Measurements from ENCODE around the gene TMEM176B. TPM values are rescaled to one million over a fixed set of nuclear protein-coding genes. Genes with fewer than 3 reads are reported as not detected.

Gene TMEM176B
- total and polyA plus RNA-seq, 12 donors: 1.8 to 99.1 (median 37.6) TPM

GRCh38 chr7:150745086-150745485 lies 55.1 kb downstream of the TMEM176B start:
- Histone ChIP-seq H3K4me3 (no peak overlapping the region), H3K27ac (no peak overlapping the region), H3K27me3 (no peaks in the 10 kb centered on the region), H3K9me3 (replicated peaks in 1 of 3) (no peaks in the 10 kb centered on the region), H3K4me1 (replicated peaks in 1 of 2) (no peaks in the 10 kb centered on the region), H3K36me3 (replicated peaks in 1 of 2) (no peaks in the 10 kb centered on the region)
- WGBS, 4 donors: 72 to 85% (median 84%) methylated on average over 3 to 5 of the region's 5 CpGs
- intact Hi-C loops (cut with DNase I): loop anchor here in 1 of 2 donors (10.0 kb wide), 1 partner anchor 290 kb away; the partner anchor contains the start of gene GIMAP8
- no peak for TF ChIP-seq CTCF (IDR thresholded peaks at IDR 0.05)
- no peak for TF ChIP-seq POLR2A (IDR thresholded peaks at IDR 0.05)
- DNase-seq: no peak

GRCh38 chr7:150744041-150744656 lies 56.0 kb downstream of the TMEM176B start:
- 59 to 68% (median 64%) methylated on average over 8 of the region's 8 CpGs for WGBS, 4 donors
- Histone ChIP-seq H3K9me3 (replicated peaks in 1 of 3) (no peaks in the 10 kb centered on the region), H3K4me3 (no peak overlapping the region), H3K4me1 (replicated peaks in 1 of 2) (no peaks in the 10 kb centered on the region), H3K27ac (no peak overlapping the region), H3K27me3 (no peaks in the 10 kb centered on the region), H3K36me3 (replicated peaks in 1 of 2) (no peaks in the 10 kb centered on the region)
- DNase-seq: no peak
- no peak for TF ChIP-seq POLR2A (IDR thresholded peaks at IDR 0.05)
- no peak for TF ChIP-seq CTCF (IDR thresholded peaks at IDR 0.05)
- intact Hi-C loops (cut with DNase I): loop anchor here in 1 of 2 donors (10.0 kb wide), 1 partner anchor 289 kb away; the partner anchor contains the start of gene GIMAP8

- Histone ChIP-seq H3K36me3 (replicated peaks in 1 of 2) (no peaks in the 10 kb centered on the region), H3K27ac (no peak overlapping the region), H3K4me1 (replicated peaks in 1 of 2) (no peaks in the 10 kb centered on the region), H3K9me3 (replicated peaks in 1 of 3) (no peaks in the 10 kb centered on the region), H3K27me3 (no peaks in the 10 kb centered on the region), H3K4me3 (no peak overlapping the region)
- no peak for DNase-seq
- 76 to 88% (median 81%) methylated on average over 14 of the region's 14 CpGs for WGBS, 4 donors
- intact Hi-C loops (cut with DNase I): loop anchor here in 1 of 2 donors (10.0 kb wide), 1 partner anchor 288 kb away; the partner anchor contains the start of gene GIMAP8
- TF ChIP-seq POLR2A (IDR thresholded peaks at IDR 0.05) (no peak), CTCF (IDR thresholded peaks at IDR 0.05) (no peak)
Measured at GRCh38 chr7:150742286-150742968, 57.7 kb downstream of the TMEM176B start.

Other genes with a start within 250 kb of the TMEM176B start
- gene GIMAP4, start 233.0 kb downstream of the TMEM176B start, total RNA-seq: 10 to 100 TPM; 24.6 to 52.7 (median 37.8) TPM
- gene GIMAP4, start 233.0 kb downstream of the TMEM176B start, polyA plus RNA-seq: 10 to 100 TPM; 19.6 to 35.6 (median 27.9) TPM
- 10 to 100 TPM; 12.6 to 50.6 (median 27.6) TPM for gene GIMAP6, start 168.0 kb downstream of the TMEM176B start, total RNA-seq
- gene GIMAP6, start 168.0 kb downstream of the TMEM176B start, polyA plus RNA-seq: 10 to 100 TPM in 2 of 3 donors, 1 to 10 TPM in 1; 9.9 to 12.9 (median 11.0) TPM
- gene GIMAP2, start 114.7 kb downstream of the TMEM176B start, total RNA-seq: 10 to 100 TPM in 7 of 9 donors, 1 to 10 TPM in 2; 6.6 to 23.6 (median 15.4) TPM
- 10 to 100 TPM in 1 of 3 donors, 1 to 10 TPM in 2; 5.2 to 10.9 (median 7.8) TPM for gene GIMAP2, start 114.7 kb downstream of the TMEM176B start, polyA plus RNA-seq
- gene GIMAP1, start 83.8 kb downstream of the TMEM176B start, total RNA-seq: 10 to 100 TPM in 1 of 9 donors, 1 to 10 TPM in 8; 1.6 to 11.2 (median 6.6) TPM
- 1 to 10 TPM; 1.5 to 4.7 (median 4.2) TPM for gene GIMAP1, start 83.8 kb downstream of the TMEM176B start, polyA plus RNA-seq
- gene GIMAP5, start 62.9 kb downstream of the TMEM176B start, total RNA-seq: 10 to 100 TPM in 8 of 9 donors, 1 to 10 TPM in 1; 7.9 to 65.0 (median 18.9) TPM
- 10 to 100 TPM; 13.2 to 32.9 (median 29.7) TPM for gene GIMAP5, start 62.9 kb downstream of the TMEM176B start, polyA plus RNA-seq
- 10 to 100 TPM in 8 of 9 donors, under 1 TPM in 1; 0.78 to 70.9 (median 28.0) TPM for gene TMEM176A, start 405 bp upstream of the TMEM176B start, total RNA-seq
- 10 to 100 TPM; 14.6 to 46.4 (median 15.7) TPM for gene TMEM176A, start 405 bp upstream of the TMEM176B start, polyA plus RNA-seq
- under 1 TPM in 3 of 9 donors, not detected in 6; 0.11 to 0.29 (median 0.15) TPM for gene AOC1, start 52.2 kb upstream of the TMEM176B start, total RNA-seq
- gene AOC1, start 52.2 kb upstream of the TMEM176B start, polyA plus RNA-seq: under 1 TPM in 2 of 3 donors, not detected in 1; 0.10 to 0.32 TPM
- 10 to 100 TPM in 1 of 9 donors, 1 to 10 TPM in 8; 1.1 to 10.7 (median 4.7) TPM for gene KCNH2, start 178.0 kb upstream of the TMEM176B start, total RNA-seq
- gene KCNH2, start 178.0 kb upstream of the TMEM176B start, polyA plus RNA-seq: 10 to 100 TPM in 1 of 3 donors, 1 to 10 TPM in 2; 4.5 to 18.7 (median 6.8) TPM
- gene NOS3, start 190.7 kb upstream of the TMEM176B start, total RNA-seq: 10 to 100 TPM in 7 of 9 donors, 1 to 10 TPM in 2; 5.0 to 26.5 (median 15.4) TPM
- 10 to 100 TPM in 2 of 3 donors, 1 to 10 TPM in 1; 2.2 to 23.3 (median 14.9) TPM for gene NOS3, start 190.7 kb upstream of the TMEM176B start, polyA plus RNA-seq
- gene ATG9B, start 224.1 kb upstream of the TMEM176B start, total RNA-seq: under 1 TPM in 7 of 9 donors, not detected in 2; 0.23 to 0.74 (median 0.39) TPM
- 1 to 10 TPM in 2 of 3 donors, under 1 TPM in 1; 0.53 to 7.8 (median 2.1) TPM for gene ATG9B, start 224.1 kb upstream of the TMEM176B start, polyA plus RNA-seq
- 10 to 100 TPM; 18.6 to 62.3 (median 51.5) TPM for gene ABCB8, start 228.1 kb upstream of the TMEM176B start, total RNA-seq
- gene ABCB8, start 228.1 kb upstream of the TMEM176B start, polyA plus RNA-seq: 10 to 100 TPM; 15.5 to 57.4 (median 50.8) TPM
- gene ASIC3, start 248.2 kb upstream of the TMEM176B start, total RNA-seq: 1 to 10 TPM in 4 of 9 donors, under 1 TPM in 4, not detected in 1; 0.24 to 2.3 (median 1.1) TPM
- 10 to 100 TPM in 2 of 3 donors, 1 to 10 TPM in 1; 1.2 to 32.7 (median 10.0) TPM for gene ASIC3, start 248.2 kb upstream of the TMEM176B start, polyA plus RNA-seq